ENCODE results near the gene METAP1.
A peak's percentile ranks its signal among the peaks of the same experiment; 100 is the strongest.
"Not testable (repeated sequence)": the region's sequence is repeated elsewhere in the genome, so short reads cannot be mapped to it uniquely, and the experiment has no call there.

The METAP1 gene

DNA sequence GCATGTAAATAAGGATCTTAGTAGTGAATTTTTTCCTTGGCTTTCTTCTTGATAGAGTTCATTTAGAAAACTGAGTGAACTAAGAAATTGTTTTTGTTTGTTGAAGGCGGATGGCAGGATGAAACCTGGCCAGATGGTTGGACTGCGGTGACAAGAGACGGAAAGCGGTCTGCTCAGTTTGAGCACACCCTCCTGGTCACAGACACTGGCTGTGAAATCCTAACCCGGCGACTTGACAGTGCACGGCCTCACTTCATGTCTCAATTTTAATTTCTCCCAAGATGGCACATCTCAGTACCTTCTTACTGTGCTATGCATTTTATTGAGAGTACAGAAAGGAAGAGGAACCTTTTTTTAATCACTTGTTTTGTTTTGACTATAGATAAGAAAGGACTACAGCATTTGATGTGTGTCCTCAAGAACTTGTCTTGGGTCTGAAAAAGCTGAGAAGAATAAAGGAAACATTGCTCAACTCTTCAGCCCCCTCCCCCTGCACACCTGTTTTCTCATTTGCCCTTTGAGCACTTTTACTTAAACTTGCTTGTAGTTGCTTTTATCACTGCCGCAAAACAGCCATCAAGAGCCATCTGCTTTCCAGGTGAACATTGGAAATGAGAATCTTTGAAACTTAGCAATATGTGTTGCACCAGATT, 65.7 kb downstream of the METAP1 start:
- DNase-seq, result no peak

DNA sequence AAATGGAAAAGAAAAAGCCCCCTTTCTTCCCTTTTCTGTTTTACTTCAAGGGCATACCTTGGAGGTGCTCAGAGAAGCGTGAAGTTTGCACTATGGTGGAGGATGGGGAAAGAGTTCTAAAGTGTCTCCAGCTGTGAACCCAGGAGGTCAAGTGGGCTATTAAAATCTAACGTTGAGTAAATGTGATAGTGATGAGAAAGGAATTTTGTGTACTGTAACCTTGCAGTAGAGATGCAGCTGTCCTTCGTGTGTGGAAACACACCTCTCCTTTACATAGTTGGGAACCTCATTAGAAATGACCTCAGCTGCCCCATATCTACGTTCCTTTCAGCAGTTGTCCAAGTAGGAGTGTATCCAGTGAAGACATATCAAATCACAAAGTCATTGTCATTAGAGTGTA, 66.6 kb downstream of the METAP1 start:
- no peak for DNase-seq

DNA sequence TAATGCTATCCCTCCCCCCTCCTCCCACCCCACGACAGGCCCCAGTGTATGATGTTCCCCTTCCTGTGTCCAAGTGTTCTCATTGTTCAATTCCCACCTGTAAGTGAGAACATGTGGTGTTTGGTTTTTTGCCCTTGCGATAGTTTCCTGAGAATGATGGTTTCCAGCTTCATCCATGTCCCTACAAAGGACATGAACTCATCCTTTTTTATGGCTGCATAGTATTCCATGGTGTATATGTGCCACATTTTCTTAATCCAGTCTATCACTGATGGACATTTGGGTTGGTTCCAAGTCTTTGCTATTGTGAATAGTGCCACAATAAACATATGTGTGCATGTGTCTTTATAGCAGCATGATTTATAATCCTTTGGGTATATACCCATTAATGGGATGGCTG, 70.0 kb downstream of the METAP1 start:
- DNase-seq, result not testable (repeated sequence)

DNA sequence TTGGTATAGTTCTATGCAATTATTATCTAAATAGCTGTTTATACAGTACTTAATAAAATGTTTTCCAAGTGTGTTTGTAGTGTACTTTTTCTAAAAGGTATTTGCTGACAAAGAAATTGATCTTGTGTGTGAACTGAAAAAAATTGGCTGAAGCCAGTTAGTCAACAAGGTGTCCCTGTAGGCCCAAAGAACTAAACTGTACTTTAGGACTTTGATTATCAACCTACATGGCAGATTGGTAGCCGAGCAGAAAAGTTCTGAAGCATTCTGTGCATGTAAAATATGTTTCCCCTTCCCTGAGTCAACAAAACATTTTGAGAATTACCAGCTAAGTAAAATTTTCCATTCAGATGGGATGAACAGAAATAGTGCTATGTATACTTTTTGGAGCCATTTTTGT, 72.1 kb downstream of the METAP1 start:
- DNase-seq, result no peak

DNA sequence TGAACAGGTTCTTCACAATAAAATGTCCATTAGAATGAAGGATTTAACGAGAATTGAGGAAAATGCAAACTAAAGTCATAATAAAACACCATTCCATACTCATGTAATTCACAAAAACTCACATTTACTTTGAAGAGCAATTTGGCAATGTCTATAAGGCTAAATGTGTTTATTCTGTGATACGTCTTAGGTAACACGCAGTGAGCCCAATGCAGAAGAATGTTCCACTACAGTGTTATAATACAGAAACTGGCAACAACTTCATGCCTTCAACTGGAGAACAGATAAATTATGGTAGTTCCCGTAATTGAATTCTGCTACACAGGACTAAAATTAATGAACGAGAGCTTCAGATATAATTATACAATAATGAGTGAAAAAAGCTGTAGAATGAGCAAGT, 75.6 kb downstream of the METAP1 start:
- DNase-seq, result no peak

DNA sequence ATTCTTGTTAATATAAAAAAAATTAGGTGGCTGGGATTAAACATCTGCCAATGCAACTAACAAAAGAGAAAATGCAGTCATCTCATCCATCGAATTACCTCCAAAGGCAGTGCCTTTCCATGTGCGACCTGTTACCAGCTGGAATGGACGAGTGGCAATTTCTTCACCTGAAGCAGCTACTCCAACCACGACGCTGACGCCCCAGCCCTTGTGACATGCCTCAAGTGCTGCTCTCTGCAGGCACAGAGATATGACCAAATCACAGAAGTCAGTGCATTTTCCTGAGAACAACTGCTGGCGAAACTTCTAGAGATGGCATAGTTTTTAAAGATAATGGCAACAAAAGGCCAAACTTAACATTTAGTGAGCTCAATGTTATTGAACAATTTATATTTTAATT, 79.3 kb downstream of the METAP1 start:
- no peak for DNase-seq

DNA sequence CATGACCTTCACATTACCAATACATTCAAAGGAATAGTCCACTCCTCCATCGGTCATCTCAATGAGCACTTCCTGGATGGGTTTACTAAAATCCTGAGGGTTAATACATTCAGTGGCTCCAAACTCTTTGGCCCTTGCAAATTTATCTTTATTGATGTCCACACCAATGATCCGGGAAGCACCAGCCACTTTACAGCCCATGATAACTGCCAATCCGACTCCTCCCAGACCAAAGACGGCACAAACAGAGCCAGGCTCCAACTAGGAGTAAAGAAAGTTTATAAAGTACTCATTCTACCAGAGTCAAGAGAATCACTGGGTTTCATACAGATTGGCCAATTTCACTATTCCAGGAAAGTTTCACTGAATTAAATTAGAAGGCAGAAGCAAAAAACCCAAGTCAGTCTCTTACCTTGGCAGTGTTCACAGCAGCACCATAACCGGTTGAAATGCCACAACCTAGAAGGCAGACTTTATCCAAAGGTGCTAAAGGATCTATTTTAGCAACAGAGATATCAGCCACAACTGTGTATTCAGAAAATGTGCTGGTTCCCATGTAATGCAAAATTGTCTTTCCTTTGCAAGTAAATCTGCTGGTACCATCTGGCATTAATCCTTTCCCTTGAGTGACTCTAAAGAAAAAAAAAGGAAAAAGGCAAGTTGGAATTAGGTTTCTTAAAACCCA, 80.9 kb downstream of the METAP1 start:
- DNase-seq, result no peak

DNA sequence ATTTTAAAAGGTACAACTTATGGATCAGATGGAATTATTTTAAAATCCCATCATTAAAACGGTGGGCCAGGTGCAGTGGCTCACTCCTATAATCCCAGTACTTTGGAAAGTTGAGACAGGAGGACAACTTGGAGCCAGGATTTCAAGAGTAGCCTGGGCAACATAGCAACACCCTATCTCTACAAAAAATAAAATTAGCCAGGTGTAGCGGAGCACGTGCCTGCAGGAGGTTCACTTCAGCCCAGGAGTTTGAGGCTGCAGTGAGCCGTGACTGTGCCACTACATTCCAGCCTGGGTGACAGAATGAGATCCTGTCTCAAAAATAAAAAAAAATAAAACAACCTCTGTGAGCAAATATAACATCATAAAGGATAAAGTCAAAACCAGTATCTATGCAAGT, 81.7 kb downstream of the METAP1 start:
- no peak for DNase-seq

DNA sequence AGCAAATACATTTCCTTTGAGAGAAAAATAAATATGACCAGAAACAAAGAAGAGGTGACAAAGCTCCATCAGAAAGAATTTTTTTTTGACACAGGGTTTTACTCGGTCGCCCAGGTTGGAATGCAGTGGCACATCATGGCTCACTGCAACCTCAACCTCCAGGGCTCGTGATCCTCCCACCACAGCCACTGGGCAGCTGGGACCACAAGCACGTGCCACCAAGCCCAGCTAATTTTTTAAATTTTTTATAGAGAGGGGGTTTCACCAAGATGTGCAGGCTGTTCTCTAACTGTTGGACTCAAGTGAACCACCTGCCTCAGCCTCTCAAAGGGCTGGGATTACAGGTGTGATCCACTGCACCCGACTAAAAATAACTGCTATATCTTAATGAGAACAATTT, 82.8 kb downstream of the METAP1 start:
- no peak for DNase-seq

DNA sequence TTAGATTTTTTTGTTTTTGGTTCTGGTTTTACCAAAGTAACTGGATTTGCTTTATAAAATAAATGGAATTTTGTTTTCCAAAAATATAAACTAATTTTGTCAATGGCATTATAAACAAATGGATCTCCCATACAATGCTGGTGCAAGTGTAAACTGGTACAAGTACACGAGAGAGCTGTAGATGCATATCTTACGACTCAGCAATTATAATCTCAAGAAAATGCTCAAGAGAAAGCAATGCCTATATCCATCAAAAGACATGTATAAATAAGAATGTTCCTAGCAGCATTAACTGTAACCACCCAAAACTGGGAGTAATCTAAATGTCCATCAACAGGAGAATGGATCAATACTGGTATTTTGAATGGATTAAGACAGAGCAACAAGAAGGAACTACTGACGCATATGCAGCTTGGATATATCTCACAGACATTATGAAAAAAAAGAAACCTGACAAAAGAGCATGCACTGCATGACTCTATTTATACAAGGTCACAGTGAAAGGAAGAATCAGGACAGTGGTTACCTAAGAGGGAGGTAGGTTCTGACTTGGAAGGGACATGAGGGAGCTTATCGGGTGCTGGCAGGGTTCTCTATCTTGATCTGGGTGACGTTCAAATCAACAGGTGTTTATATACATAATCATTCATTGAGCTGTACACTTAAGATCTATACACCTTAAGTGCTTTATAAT, 83.6 kb downstream of the METAP1 start:
- DNase-seq, result no peak

DNA sequence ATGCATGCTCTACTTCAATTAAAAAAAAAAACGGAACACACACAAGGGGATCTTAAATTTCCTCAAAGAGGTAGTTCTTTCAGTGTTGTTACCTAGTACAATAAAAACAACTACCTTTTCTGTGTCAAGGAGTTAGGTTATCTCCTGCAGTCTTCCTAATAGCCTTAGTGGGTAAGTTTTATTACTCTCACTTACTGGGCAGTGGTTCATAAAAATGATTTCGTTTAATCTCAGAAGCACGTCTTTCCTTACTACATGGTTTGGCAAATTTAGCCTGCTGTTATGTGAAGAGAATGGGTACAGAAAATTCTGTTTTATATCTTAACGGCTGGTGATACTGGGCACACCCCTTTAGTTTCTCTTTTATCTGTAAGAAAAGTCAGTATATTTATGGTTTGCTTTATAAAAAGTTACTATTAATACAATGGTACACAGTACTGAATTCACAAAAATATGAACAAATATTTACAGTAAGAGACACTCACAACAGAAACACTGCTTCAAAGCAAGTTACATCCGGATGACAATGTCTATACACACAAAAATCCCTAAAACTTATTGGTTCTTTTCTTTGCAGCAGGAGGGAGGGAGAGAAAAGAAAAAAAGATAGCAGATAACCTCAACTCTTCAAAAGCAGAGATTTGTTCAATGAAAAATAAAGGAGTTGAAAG, 84.2 kb downstream of the METAP1 start:
- no peak for DNase-seq

DNA sequence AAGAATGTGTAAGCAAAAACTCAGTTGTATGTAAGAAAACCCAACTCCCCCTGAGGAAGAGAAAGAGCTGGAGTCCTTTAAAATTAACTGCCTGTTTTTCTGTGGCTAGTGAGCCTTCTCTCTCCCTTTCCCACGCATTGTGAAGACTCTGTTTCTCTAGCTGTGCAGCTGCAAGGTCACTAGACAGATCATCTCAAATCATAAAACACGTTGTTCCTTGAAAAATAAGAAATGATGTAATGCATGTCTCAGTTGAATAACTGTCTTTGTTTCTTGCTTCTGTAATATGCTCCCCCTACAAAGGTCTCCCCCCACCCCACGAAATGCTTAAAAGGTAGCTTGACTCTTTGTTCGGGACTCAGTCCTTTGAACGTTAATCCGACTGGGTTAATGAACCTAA, 85.3 kb downstream of the METAP1 start:
- not testable (repeated sequence) for DNase-seq

DNA sequence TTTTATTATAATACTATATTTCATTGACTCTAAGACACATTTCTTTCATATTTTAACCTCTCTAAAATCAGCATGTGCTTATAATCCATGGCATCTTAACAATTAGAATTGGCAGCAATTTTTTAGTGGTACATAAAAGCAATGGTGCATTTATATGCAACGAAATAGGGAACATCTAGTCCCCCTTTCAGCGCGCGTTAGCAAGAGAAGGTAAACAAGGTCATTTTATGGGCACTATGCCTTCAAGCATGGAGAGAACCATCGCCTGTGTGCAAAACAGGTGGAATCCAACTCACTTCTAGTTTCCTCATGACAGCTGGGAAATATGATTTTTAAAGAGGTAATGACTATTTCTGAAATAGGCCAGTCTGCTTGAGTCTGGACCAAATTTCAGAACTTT, 86.7 kb downstream of the METAP1 start:
- no peak for DNase-seq

DNA sequence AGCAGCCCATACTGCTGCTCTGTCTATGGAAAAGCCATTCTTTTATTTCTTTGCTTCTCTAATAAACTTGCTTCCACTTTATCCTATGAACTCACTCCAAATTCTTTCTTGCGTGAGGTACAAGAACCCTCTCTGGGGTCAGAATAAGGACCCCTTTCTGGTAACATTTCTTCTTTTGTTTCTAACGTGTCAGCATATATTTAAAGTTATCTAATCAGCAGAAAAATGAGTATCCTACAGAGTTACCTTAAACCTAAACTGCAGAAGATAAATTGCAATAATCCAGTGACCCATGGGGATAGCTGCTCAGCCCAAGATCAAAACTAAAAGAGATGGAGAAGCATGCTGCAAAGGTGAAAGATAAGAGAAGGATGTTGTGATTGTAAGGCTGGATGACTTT, 89.1 kb downstream of the METAP1 start:
- DNase-seq, result no peak

DNA sequence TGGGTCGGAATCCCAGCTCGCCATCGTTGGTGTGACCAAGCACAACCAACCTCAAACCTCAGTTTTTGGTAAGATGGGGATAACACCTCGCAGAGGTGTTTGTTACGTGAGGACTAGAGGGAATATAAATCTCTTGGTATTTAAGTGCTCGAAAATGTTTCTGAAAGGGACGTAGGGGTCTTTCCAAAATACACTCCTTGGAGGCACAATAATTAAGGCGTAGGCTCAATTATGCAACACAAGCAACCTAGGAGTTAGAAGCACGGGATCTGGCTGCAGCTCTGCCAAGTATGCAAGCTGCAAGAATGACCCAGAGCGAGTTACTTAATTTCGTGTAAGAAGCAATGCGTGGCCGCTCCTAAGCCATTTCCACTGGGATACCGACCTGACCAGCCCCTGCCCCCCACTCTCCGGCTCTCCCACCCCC, 92.5 kb downstream of the METAP1 start:
- no peak for DNase-seq

DNA sequence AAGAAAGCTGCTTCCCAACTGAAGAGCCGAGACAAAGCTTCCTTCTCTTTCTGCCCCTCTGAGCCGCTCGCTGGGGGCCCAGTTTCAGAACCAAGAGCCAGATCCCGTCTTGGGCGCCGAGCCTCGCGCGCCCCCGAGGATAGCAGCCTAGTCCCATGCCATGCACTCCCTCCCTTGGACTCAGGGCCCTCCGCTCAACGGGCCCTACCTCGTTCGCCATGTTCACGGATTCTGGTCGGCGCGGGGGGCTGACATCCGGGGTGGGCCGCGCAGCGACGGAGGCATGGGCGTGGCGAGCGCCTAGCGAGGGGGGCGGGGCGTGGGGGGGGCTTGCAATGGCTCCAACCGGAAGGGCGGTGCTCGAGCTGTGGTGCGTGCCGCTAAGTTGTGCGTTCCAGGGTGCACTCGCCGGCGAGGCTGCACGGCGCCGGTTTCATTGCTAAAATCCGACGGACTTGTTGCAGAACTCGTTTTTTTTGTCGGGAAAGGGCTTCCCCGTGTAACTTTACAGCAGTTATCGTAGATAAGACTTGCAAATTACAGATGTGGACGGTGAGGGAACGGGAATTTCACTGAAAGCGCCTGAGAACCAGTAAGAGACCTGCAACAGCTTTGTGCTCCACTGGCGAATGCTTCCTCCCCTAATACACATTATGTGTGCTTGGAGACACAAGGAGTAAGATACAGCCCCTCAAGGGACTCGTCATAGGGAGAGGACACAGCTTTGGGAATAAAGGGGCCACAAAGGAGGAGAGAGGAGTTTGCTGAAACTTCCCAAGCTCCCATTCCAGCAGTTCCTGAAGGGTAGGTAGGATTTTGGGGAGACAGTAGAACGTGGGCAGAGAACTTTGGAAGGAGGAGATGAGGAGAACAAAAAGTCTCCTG, 93.2 kb downstream of the METAP1 start, which contains the start of gene ADH5:
Gene ADH5, minus strand, starts transcription at position 308 of the 885 bp plus-strand sequence. Its CDS starts 88 bp downstream, at position 220.
- peak; percentile 93 for DNase-seq

DNA sequence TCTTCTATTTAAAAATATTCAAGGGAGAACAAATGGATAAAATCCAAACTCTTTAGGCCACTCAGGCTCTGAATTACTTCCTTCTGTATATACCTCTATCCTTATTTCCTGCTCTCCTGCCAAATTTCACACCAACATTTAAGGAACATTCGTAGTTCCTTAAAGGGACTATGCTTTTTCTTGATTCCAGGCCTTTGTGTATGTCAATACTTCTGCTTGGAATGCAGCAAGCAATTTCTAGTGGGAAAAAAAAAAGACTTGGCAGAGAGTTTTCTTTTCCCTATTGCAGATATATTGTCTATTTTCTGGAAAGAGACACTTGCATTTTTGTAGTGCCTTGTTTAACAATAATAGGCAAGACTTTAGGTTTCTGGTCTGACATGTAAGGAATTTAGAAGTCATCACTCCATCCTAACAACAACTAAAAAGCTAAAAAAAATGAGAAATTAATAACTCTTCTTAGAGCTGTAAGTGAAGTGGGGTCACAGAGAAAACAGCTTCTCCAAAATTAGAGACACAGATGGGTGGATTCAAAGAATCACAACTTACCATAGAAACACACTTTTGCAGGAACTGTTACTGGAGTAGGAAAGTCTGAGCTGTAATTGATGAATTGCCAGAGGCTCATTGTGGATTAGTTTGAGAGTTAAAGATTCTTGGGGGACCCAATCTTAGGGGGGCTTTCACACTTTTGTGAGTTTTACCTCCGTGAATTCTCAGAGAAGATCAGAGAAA, 95.1 kb downstream of the METAP1 start:
- DNase-seq, result no peak

DNA sequence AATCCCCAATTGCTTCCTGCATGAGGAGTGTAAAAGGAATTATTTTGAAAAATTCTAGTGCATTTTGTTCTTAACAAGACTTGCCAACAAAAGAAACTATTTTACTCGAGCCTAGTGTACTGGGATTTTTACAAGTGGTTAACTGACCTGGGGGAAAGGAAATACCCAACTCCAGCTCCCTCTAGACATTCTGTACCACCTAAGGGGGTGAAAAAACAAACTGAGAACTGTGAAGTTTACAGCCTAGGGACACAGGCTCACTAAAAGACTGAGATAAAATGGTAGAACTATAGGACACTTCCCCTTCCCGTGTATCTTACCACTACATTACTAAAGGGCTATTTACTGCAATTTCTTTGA, 95.7 kb downstream of the METAP1 start:
- DNase-seq, result no peak

DNA sequence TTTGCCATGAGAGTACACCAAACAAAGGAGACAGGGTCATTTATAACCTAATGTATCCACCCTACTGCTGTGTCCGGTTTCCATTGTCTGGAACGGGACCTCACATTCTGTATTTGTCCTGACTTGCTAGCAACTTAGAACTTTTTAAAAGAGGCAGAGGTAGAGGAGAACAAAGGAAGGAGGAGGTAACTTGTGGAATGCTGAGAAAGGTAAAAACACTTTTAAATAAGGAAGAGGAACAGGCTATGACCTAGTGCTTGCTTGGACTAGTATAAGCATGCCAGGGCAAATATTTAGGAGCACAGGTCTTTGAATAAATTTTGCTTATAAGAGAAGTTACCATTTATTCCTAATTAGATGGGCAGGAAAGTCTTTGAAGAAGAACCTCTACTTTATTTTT, 96.3 kb downstream of the METAP1 start:
- not testable (repeated sequence) for DNase-seq

DNA sequence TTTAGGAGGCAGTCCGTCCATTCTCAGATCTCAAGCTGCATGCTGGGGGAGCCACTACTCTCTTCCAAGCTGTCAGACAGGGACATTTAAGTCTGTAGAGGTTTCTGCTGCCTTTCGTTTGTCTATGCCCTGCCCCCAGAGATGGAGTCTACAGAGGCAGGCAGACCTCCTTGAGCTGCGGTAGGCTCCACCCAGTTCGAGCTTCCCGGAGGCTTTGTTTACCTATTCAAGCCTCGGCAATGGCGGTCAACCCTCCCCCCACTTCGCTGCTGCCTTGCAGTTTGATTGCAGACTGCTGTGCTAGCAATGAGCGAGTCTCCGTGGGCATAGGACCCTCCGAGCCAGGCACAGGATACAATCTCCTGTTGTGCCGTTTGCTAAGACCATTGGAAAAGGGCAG, 103.8 kb downstream of the METAP1 start:
- no peak for DNase-seq

DNA sequence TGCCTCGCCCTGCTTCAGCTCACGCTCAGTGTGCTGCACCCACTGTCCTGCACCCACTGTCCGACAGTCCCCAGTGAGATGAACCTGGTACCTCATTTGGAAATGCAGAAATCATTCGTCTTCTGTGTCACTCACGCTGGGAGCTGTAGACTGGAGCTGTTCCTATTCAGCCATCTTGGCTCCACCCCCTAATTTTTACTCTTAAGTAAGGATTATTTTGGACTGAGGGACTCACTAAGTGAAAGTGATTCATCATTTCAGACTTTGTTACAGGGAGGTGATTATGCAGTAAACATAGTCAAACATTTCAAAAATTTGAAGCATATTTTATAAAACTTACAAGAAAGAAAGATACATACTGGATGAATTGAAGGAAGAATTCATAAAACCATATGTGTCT, 104.3 kb downstream of the METAP1 start:
- DNase-seq, result not testable (repeated sequence)

DNA sequence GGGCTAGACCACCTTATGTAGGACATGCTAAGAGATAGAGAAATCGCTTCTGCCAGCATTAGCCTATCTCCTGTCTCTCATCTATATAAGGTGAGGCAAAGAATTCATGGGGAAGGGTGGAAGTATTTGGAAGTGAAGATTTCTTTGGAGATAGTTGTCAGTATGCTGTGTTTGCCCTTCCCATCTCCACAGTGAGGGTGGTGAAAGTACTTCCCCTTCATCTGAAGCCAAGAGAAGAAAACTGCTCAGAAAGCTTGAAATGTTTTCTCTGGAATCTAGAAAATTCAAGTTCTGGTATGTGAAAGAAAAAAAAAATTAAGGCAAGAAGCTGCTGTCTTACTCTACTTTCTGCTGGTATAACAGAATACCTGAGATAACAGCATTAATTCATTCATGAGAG, 105.4 kb downstream of the METAP1 start:
- no peak for DNase-seq
